Uterus (tissue), 4 donors: ENCODE data around the gene MYO16. TPM values are rescaled to one million over a fixed set of nuclear protein-coding genes. Genes with fewer than 3 reads are reported as not detected.

ENCODE experiments used
- DNase-seq, 2 donors: peaks; one replicate each; pipeline ENCODE4 v3.0.0-alpha.2; 2019 to 2020
- H3K27ac ChIP-seq, 2 donors: fragments of 200-600 bp; sonication (generic); 1 replicate in 1 of 2; 2 replicates in 1 of 2; pipeline ENCODE4 v1.5.1; 2016 to 2018
- H3K27me3 ChIP-seq, 2 donors: fragments of 200-600 bp; sonication (generic); one replicate each; pipeline ENCODE4 v1.5.1; 2018 to 2019; ENCODE audit warnings: control low read depth in 1 of 2
- H3K36me3 ChIP-seq, 2 donors: fragments of 200-600 bp; sonication (generic); one replicate each; pipeline ENCODE4 v1.5.1; 2019; ENCODE audit warnings: control low read depth in 1 of 2
- H3K4me1 ChIP-seq, 2 donors: fragments of 200-600 bp; sonication (generic); one replicate each; pipeline ENCODE4 v1.5.1; 2018 to 2019; ENCODE audit warnings: control low read depth in 1 of 2
- H3K4me3 ChIP-seq, 2 donors: fragments of 200-600 bp; sonication (generic); 1 replicate in 1 of 2; 2 replicates in 1 of 2; pipeline ENCODE4 v1.5.1; 2018 to 2019; ENCODE audit warnings: mild to moderate bottlenecking in 1 of 2
- H3K9me3 ChIP-seq, 2 donors: fragments of 200-600 bp; sonication (generic); one replicate each; pipeline ENCODE4 v1.5.1; 2019; ENCODE audit warnings: control low read depth in 1 of 2
- CTCF ChIP-seq, 4 experiments: fragments of 200-600 bp in 2 of 4; fragments of 450-650 bp in 2 of 4; sonication (generic) in 2 of 4; IDR thresholded peaks; one replicate each; pipeline ENCODE4 v1.5.1; 2016 to 2019; ENCODE audit warnings: antibody characterized with exemption in 4 of 4, mild to moderate bottlenecking in 2 of 4, moderate library complexity in 1 of 4
- POLR2A ChIP-seq, 2 donors: fragments of 450-650 bp; IDR thresholded peaks; one replicate each; pipeline ENCODE4 v1.6.1; 2016; ENCODE audit warnings: antibody characterized with exemption in 2 of 2, mild to moderate bottlenecking in 1 of 2, moderate library complexity in 1 of 2
- intact Hi-C: fragments of 100-400 bp; cut with DNase I; formaldehyde crosslinking; loops from one replicate; pipeline ENCODE4 v1.15.1; 2023; ENCODE audit warnings: low total_unique reads
- total RNA-seq, 4 donors: library from RNA; depleted of rRNA in 3 of 4; stranded (reverse); fragments of >200 nt in 3 of 4; gene quantifications; one replicate each; pipeline versions ENCODE4 v1.1.0 to v1.2.4, GENCODE V29; 2014 to 2023
- donor health status: DM: yes; HTN: yes; CAD: no.

Gene MYO16
- total RNA-seq, 4 donors from 2014 or later: 0.35 to 0.88 TPM; not detected in 2

GRCh38 chr13:109241160-109241559, 611.7 kb downstream of the MYO16 start:
- no peaks in the 10 kb centered on the region for H3K9me3 ChIP-seq
- no peaks in the 10 kb centered on the region for H3K36me3 ChIP-seq
- no peak overlapping the region for H3K27ac ChIP-seq
- no peak for DNase-seq
- intact Hi-C loops: no loop called here
- H3K4me1 ChIP-seq: no peaks in the 10 kb centered on the region
- no peak overlapping the region for H3K4me3 ChIP-seq
- no peak for TF ChIP-seq CTCF (IDR thresholded peaks at IDR 0.05)
- TF ChIP-seq POLR2A (IDR thresholded peaks at IDR 0.05): no peak
- no peaks in the 10 kb centered on the region for H3K27me3 ChIP-seq

- Histone ChIP-seq H3K4me3 (no peak overlapping the region), H3K4me1 (no peaks in the 10 kb centered on the region), H3K27me3 (no peaks in the 10 kb centered on the region), H3K36me3 (no peaks in the 10 kb centered on the region), H3K27ac (no peak overlapping the region), H3K9me3 (no peaks in the 10 kb centered on the region)
- intact Hi-C loops: no loop called here
- DNase-seq: no peak
- TF ChIP-seq POLR2A (IDR thresholded peaks at IDR 0.05): no peak
Observed at GRCh38 chr13:109243311-109243951, 614.0 kb downstream of the MYO16 start.

GRCh38 chr13:109244566-109244965, 615.2 kb downstream of the MYO16 start:
- H3K4me3 ChIP-seq: no peak overlapping the region
- intact Hi-C loops: no loop called here
- H3K4me1 ChIP-seq: no peaks in the 10 kb centered on the region
- H3K9me3 ChIP-seq: no peaks in the 10 kb centered on the region
- H3K27me3 ChIP-seq: no peaks in the 10 kb centered on the region
- H3K27ac ChIP-seq: no peak overlapping the region
- no peak for DNase-seq
- no peaks in the 10 kb centered on the region for H3K36me3 ChIP-seq
- TF ChIP-seq CTCF (IDR thresholded peaks at IDR 0.05) (no peak), POLR2A (IDR thresholded peaks at IDR 0.05) (no peak)

GRCh38 chr13:109246001-109246400, 616.6 kb downstream of the MYO16 start:
- TF ChIP-seq POLR2A (IDR thresholded peaks at IDR 0.05): no peak
- no peaks in the 10 kb centered on the region for H3K4me1 ChIP-seq
- H3K9me3 ChIP-seq: no peaks in the 10 kb centered on the region
- intact Hi-C loops: no loop called here
- no peaks in the 10 kb centered on the region for H3K36me3 ChIP-seq
- H3K27me3 ChIP-seq: no peaks in the 10 kb centered on the region
- H3K4me3 ChIP-seq: no peak overlapping the region
- no peak overlapping the region for H3K27ac ChIP-seq
- no peak for DNase-seq

- Histone ChIP-seq H3K36me3 (no peaks in the 10 kb centered on the region), H3K27ac (no peak overlapping the region), H3K27me3 (no peaks in the 10 kb centered on the region), H3K9me3 (no peaks in the 10 kb centered on the region), H3K4me3 (no peak overlapping the region), H3K4me1 (no peaks in the 10 kb centered on the region)
- TF ChIP-seq CTCF (IDR thresholded peaks at IDR 0.05) (no peak), POLR2A (IDR thresholded peaks at IDR 0.05) (no peak)
- intact Hi-C loops: no loop called here
- no peak for DNase-seq
Observed at GRCh38 chr13:109249780-109250528, 620.5 kb downstream of the MYO16 start.

- no peaks in the 10 kb centered on the region for H3K27me3 ChIP-seq
- H3K9me3 ChIP-seq: no peaks in the 10 kb centered on the region
- no peaks in the 10 kb centered on the region for H3K4me1 ChIP-seq
- no peaks in the 10 kb centered on the region for H3K36me3 ChIP-seq
- DNase-seq: no peak
- intact Hi-C loops: no loop called here
- TF ChIP-seq CTCF (IDR thresholded peaks at IDR 0.05) (no peak), POLR2A (IDR thresholded peaks at IDR 0.05) (no peak)
- H3K27ac ChIP-seq: no peak overlapping the region
- H3K4me3 ChIP-seq: no peak overlapping the region
Observed at GRCh38 chr13:109251956-109252355, 622.5 kb downstream of the MYO16 start.
